ENCODE results near the gene EDEM1.

- TF ChIP-seq POLR2AphosphoS5 (IDR thresholded peaks at IDR 0.05): no peak
- TF ChIP-seq, protein P1, sequence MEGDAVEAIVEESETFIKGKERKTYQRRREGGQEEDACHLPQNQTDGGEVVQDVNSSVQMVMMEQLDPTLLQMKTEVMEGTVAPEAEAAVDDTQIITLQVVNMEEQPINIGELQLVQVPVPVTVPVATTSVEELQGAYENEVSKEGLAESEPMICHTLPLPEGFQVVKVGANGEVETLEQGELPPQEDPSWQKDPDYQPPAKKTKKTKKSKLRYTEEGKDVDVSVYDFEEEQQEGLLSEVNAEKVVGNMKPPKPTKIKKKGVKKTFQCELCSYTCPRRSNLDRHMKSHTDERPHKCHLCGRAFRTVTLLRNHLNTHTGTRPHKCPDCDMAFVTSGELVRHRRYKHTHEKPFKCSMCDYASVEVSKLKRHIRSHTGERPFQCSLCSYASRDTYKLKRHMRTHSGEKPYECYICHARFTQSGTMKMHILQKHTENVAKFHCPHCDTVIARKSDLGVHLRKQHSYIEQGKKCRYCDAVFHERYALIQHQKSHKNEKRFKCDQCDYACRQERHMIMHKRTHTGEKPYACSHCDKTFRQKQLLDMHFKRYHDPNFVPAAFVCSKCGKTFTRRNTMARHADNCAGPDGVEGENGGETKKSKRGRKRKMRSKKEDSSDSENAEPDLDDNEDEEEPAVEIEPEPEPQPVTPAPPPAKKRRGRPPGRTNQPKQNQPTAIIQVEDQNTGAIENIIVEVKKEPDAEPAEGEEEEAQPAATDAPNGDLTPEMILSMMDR (IDR thresholded peaks at IDR 0.05): no peak
Measured at GRCh38 chr3:5192571-5193365, 5.3 kb downstream of the EDEM1 start.
